NB4 (cell line): Measurements from ENCODE around the gene PUDP.

Experiments
- DNase-seq: peaks from one replicate; pipeline ENCODE4 v3.0.0; 2010; ENCODE audit warnings: low read depth
- H3K4me3 ChIP-seq: one replicate; pipeline ENCODE4 v1.5.1; 2011; ENCODE audit warnings: mild to moderate bottlenecking, low read depth, low read length, moderate library complexity
- MAX ChIP-seq: IDR thresholded peaks from 2 replicates; pipeline ENCODE4 v1.6.1; 2011; ENCODE audit warnings: low read depth, low read length
- MYC ChIP-seq: IDR thresholded peaks from 2 replicates; pipeline ENCODE4 v1.6.1; 2011; ENCODE audit warnings: low read depth, low read length
- POLR2A ChIP-seq: IDR thresholded peaks from 2 replicates; pipeline ENCODE4 v1.6.1; 2011; ENCODE audit warnings: mild to moderate bottlenecking; ENCODE audit not compliant: insufficient read length; ENCODE audit errors: extremely low read depth
- TF ChIP-seq, protein P1 (sequence below): IDR thresholded peaks from one replicate; pipeline ENCODE4 v1.5.1; 2012; ENCODE audit warnings: low read depth, low read length

PUDP gene

DNA sequence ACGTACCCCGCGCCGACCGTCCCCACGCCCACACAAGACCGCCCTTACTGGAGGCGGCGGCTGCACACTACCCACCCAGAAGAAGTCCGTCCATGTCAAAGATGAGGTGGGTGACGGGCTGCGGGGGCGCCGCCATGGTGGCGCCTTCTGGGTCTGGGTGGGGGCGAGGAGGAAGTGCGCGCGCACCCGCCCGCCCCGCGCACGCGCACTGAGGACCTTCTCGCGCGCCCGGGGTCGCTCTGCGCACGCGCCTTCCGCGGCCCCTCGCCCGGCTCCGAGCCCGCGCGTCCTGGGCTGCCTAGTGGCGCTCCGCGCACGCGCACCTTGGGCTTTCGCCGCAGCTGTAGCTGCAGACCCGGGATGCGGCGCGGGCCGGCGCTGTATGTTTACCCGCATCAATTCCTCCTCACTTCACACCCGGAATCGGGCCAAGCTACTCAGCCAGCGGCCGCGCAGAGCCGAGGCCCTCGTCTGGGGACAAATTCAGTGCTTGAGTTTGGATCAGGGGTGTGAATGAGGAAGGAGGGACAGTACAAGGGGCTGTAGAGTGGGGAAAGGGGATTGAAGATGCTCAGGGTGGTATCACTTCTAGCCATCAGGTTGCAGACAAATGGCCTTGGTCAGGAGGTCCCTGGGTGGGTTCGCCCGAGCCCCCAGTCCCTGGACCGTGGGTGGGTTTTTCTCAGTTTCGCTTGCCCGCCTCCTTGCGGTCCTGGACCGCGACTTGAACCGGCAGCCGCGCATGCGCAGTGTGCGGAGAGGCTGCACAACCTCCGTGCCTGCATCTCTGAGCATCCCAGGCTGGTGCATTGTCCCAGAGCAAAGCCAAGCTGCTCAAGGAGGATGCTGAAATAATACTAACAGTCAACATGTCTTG lies at the start of gene PUDP:
Gene PUDP (minus strand): TSS at position 176 of the 877 bp plus-strand sequence. CDS start 40 bp downstream, at position 136.
- peak within 1 kb of the TSS; percentile 87 for H3K4me3 ChIP-seq
- peak; percentile 80 for DNase-seq
- TF ChIP-seq POLR2A: peak; percentile 67
- TF ChIP-seq MYC: no peak; the same call in 1 of the 2 replicates
- TF ChIP-seq MAX: no peak
- TF ChIP-seq, protein P1, sequence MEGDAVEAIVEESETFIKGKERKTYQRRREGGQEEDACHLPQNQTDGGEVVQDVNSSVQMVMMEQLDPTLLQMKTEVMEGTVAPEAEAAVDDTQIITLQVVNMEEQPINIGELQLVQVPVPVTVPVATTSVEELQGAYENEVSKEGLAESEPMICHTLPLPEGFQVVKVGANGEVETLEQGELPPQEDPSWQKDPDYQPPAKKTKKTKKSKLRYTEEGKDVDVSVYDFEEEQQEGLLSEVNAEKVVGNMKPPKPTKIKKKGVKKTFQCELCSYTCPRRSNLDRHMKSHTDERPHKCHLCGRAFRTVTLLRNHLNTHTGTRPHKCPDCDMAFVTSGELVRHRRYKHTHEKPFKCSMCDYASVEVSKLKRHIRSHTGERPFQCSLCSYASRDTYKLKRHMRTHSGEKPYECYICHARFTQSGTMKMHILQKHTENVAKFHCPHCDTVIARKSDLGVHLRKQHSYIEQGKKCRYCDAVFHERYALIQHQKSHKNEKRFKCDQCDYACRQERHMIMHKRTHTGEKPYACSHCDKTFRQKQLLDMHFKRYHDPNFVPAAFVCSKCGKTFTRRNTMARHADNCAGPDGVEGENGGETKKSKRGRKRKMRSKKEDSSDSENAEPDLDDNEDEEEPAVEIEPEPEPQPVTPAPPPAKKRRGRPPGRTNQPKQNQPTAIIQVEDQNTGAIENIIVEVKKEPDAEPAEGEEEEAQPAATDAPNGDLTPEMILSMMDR: no peak

- H3K4me3 ChIP-seq: no peak overlapping the region
- DNase-seq: no peak
- TF ChIP-seq, protein P1: no peak
- TF ChIP-seq MYC (no peak), POLR2A (no peak), MAX (no peak)
Observed at GRCh38 chrX:7194606-7195005, 46.7 kb upstream of the PUDP start.

DNA sequence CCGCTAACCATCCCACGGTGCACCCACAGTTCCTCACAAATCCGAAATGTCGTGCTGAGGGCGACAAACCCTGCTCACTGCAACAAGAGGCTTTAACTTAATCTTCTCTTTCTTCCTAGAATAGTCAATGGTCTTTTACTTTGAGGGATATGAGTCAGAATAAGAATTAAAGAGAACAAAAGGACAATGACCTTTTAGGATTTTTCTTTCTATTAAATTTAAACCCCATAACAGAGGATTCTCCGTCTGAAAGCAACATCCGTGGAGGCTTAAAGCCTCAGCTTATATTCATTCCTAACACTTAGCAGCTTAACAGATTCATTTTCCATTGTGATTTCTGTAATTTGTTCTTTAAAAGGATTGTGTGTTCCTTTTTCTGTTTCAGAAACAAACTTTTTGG lies 44.9 kb upstream of the PUDP start:
- no peak for DNase-seq
- TF ChIP-seq POLR2A: no peak
- TF ChIP-seq MYC: no peak
- TF ChIP-seq MAX: no peak
- TF ChIP-seq, protein P1: no peak
- H3K4me3 ChIP-seq: no peak overlapping the region

DNA sequence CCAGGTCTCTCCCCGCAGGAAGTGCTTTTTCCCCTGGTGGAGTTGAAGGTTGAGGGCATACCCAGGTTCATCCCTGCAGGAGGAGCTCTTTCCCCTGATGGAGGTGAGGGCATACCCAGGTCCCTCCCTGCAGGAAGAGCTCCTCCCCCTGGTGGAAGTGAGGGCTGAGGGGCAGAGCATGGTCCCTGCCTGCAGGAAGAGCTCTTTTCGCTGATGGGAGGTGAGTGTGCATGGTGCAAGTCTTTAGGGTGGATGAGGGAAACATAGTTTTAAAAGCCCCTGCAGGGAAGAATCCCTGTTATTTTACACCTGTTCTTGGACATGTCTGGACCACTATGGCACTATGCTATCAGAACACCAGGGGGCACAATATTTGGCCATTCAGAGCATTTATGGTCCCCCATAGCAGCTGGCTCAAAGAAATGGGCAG lies 43.7 kb upstream of the PUDP start:
- peak; percentile 27 for DNase-seq
- no peak overlapping the region for H3K4me3 ChIP-seq
- TF ChIP-seq, protein P1: peak; percentile 29
- no peak for TF ChIP-seq MYC

GRCh38 chrX:7190157-7190556 lies 42.2 kb upstream of the PUDP start:
- TF ChIP-seq MYC (no peak), MAX (no peak), POLR2A (no peak)
- TF ChIP-seq, protein P1: no peak
- no peak for DNase-seq

More at GRCh38 chrX:7190157-7190556, 42.2 kb upstream of the PUDP start:
- H3K4me3 ChIP-seq: no peak overlapping the region
